ENCODE data around the gene ZMYND8. TPM values are rescaled to one million over a fixed set of nuclear protein-coding genes. Genes with fewer than 3 reads are reported as not detected.

Gene ZMYND8
- total and polyA plus RNA-seq, 2 donors: 15.6 to 29.0 TPM

GRCh38 chr20:47337413-47337812 is 19.1 kb downstream of the ZMYND8 start:
- no peak overlapping the region for H3K27ac ChIP-seq (ENCODE audit: low read depth)
- H3K36me3 ChIP-seq (ENCODE audit: insufficient read depth): no peaks in the 10 kb centered on the region
- no peaks in the 10 kb centered on the region for H3K4me1 ChIP-seq (ENCODE audit: insufficient read depth)
- no peak for DNase-seq (ENCODE audit: extremely low spot score)
- no peak overlapping the region for H3K4me3 ChIP-seq (ENCODE audit: low read depth, low read length)
- WGBS: 95% methylated on average over 7 of the region's 7 CpGs

GRCh38 chr20:47336129-47336754 is 20.3 kb downstream of the ZMYND8 start:
- H3K4me1 ChIP-seq (ENCODE audit: insufficient read depth): no peaks in the 10 kb centered on the region
- no peaks in the 10 kb centered on the region for H3K36me3 ChIP-seq (ENCODE audit: insufficient read depth)
- H3K4me3 ChIP-seq (ENCODE audit: low read depth, low read length): no peak overlapping the region
- no peak for DNase-seq (ENCODE audit: extremely low spot score)
- 32% methylated on average over 17 of the region's 17 CpGs for WGBS
- peak overlapping the region; percentile 42 for H3K27ac ChIP-seq (ENCODE audit: low read depth)

- 42% methylated on average over 12 of the region's 12 CpGs for WGBS
These were observed 21.0 kb downstream of the ZMYND8 start for GRCh38 chr20:47335251-47336128.

GRCh38 chr20:47334022-47334551 is 22.4 kb downstream of the ZMYND8 start:
- WGBS: 20% methylated on average over 6 of the region's 6 CpGs

More at GRCh38 chr20:47335251-47336128, 21.0 kb downstream of the ZMYND8 start:
- Histone ChIP-seq H3K4me3 (ENCODE audit: low read depth, low read length) (no peak overlapping the region), H3K4me1 (ENCODE audit: insufficient read depth) (no peaks in the 10 kb centered on the region), H3K36me3 (ENCODE audit: insufficient read depth) (no peaks in the 10 kb centered on the region), H3K27ac (ENCODE audit: low read depth) (peak overlapping the region; percentile 63)
- no peak for DNase-seq (ENCODE audit: extremely low spot score)

GRCh38 chr20:47332381-47333206 is 23.9 kb downstream of the ZMYND8 start:
- no peaks in the 10 kb centered on the region for H3K4me1 ChIP-seq (ENCODE audit: insufficient read depth)
- WGBS: 84% methylated on average over 8 of the region's 8 CpGs

More at GRCh38 chr20:47334022-47334551, 22.4 kb downstream of the ZMYND8 start:
- DNase-seq (ENCODE audit: extremely low spot score): no peak
- Histone ChIP-seq H3K27ac (ENCODE audit: low read depth) (no peak overlapping the region), H3K4me3 (ENCODE audit: low read depth, low read length) (no peak overlapping the region), H3K36me3 (ENCODE audit: insufficient read depth) (no peaks in the 10 kb centered on the region), H3K4me1 (ENCODE audit: insufficient read depth) (no peaks in the 10 kb centered on the region)

GRCh38 chr20:47330933-47331708 is 25.4 kb downstream of the ZMYND8 start:
- WGBS: 77% methylated on average over 10 of the region's 10 CpGs
- DNase-seq (ENCODE audit: extremely low spot score): no peak
- Histone ChIP-seq H3K36me3 (ENCODE audit: insufficient read depth) (no peaks in the 10 kb centered on the region), H3K27ac (ENCODE audit: low read depth) (peak overlapping the region; percentile 28), H3K4me3 (ENCODE audit: low read depth, low read length) (no peak overlapping the region), H3K4me1 (ENCODE audit: insufficient read depth) (no peaks in the 10 kb centered on the region)

More at GRCh38 chr20:47332381-47333206, 23.9 kb downstream of the ZMYND8 start:
- Histone ChIP-seq H3K4me3 (ENCODE audit: low read depth, low read length) (no peak overlapping the region), H3K36me3 (ENCODE audit: insufficient read depth) (no peaks in the 10 kb centered on the region), H3K27ac (ENCODE audit: low read depth) (no peak overlapping the region)
- DNase-seq (ENCODE audit: extremely low spot score): no peak

GRCh38 chr20:47330071-47330470 is 26.4 kb downstream of the ZMYND8 start:
- H3K4me3 ChIP-seq (ENCODE audit: low read depth, low read length): no peak overlapping the region
- no peaks in the 10 kb centered on the region for H3K36me3 ChIP-seq (ENCODE audit: insufficient read depth)
- no peak overlapping the region for H3K27ac ChIP-seq (ENCODE audit: low read depth)
- DNase-seq (ENCODE audit: extremely low spot score): no peak
- H3K4me1 ChIP-seq (ENCODE audit: insufficient read depth): no peaks in the 10 kb centered on the region
- 72% methylated on average over 3 of the region's 3 CpGs for WGBS

GRCh38 chr20:47328129-47328528 is 28.4 kb downstream of the ZMYND8 start:
- no peak for DNase-seq (ENCODE audit: extremely low spot score)
- 63% methylated on average over 1 of the region's 1 CpG for WGBS
- Histone ChIP-seq H3K4me3 (ENCODE audit: low read depth, low read length) (no peak overlapping the region), H3K36me3 (ENCODE audit: insufficient read depth) (no peaks in the 10 kb centered on the region), H3K4me1 (ENCODE audit: insufficient read depth) (no peaks in the 10 kb centered on the region), H3K27ac (ENCODE audit: low read depth) (no peak overlapping the region)

GRCh38 chr20:47327711-47328110 is 28.8 kb downstream of the ZMYND8 start:
- no peaks in the 10 kb centered on the region for H3K36me3 ChIP-seq (ENCODE audit: insufficient read depth)
- H3K27ac ChIP-seq (ENCODE audit: low read depth): no peak overlapping the region
- no peaks in the 10 kb centered on the region for H3K4me1 ChIP-seq (ENCODE audit: insufficient read depth)
- DNase-seq (ENCODE audit: extremely low spot score): no peak
- WGBS: 93% methylated on average over 7 of the region's 7 CpGs
- H3K4me3 ChIP-seq (ENCODE audit: low read depth, low read length): no peak overlapping the region

GRCh38 chr20:47326658-47327268 is 29.7 kb downstream of the ZMYND8 start:
- 66% methylated on average over 10 of the region's 10 CpGs for WGBS

GRCh38 chr20:47325242-47325641 is 31.3 kb downstream of the ZMYND8 start:
- no peak overlapping the region for H3K27ac ChIP-seq (ENCODE audit: low read depth)
- no peaks in the 10 kb centered on the region for H3K36me3 ChIP-seq (ENCODE audit: insufficient read depth)
- DNase-seq (ENCODE audit: extremely low spot score): no peak
- H3K4me3 ChIP-seq (ENCODE audit: low read depth, low read length): no peak overlapping the region
- 86% methylated on average over 6 of the region's 6 CpGs for WGBS
- H3K4me1 ChIP-seq (ENCODE audit: insufficient read depth): peaks cover 3% of the 10 kb centered on the region

More at GRCh38 chr20:47326658-47327268, 29.7 kb downstream of the ZMYND8 start:
- DNase-seq (ENCODE audit: extremely low spot score): no peak
- Histone ChIP-seq H3K4me1 (ENCODE audit: insufficient read depth) (peaks cover 3% of the 10 kb centered on the region), H3K36me3 (ENCODE audit: insufficient read depth) (no peaks in the 10 kb centered on the region), H3K27ac (ENCODE audit: low read depth) (no peak overlapping the region), H3K4me3 (ENCODE audit: low read depth, low read length) (no peak overlapping the region)

GRCh38 chr20:47320990-47321805 is 35.3 kb downstream of the ZMYND8 start:
- Histone ChIP-seq H3K27ac (ENCODE audit: low read depth) (peak overlapping the region; percentile 61), H3K4me3 (ENCODE audit: low read depth, low read length) (no peak overlapping the region), H3K36me3 (ENCODE audit: insufficient read depth) (no peaks in the 10 kb centered on the region), H3K4me1 (ENCODE audit: insufficient read depth) (peaks cover 5% of the 10 kb centered on the region)
- 67% methylated on average over 7 of the region's 7 CpGs for WGBS
- no peak for DNase-seq (ENCODE audit: extremely low spot score)

Data from urinary bladder (tissue), 4 donors.